Osteocyte (in vitro differentiated cells): ENCODE results near the gene GPR171. TPM values are rescaled to one million over a fixed set of nuclear protein-coding genes. Genes with fewer than 3 reads are reported as not detected.

ENCODE experiments used
- DNase-seq: peaks from one replicate; pipeline ENCODE4 v3.0.0; 2021; ENCODE audit warnings: mixed read lengths; ENCODE audit not compliant: unreplicated experiment; ENCODE audit errors: extremely low spot score
- H3K27ac Mint-ChIP-seq: one replicate; pipeline ENCODE4 v1.8.0; 2021; ENCODE audit warnings: mild to moderate bottlenecking, mixed read lengths; ENCODE audit not compliant: unreplicated experiment
- H3K27me3 Mint-ChIP-seq: one replicate; pipeline ENCODE4 v1.8.0; 2021; ENCODE audit warnings: mixed read lengths; ENCODE audit not compliant: unreplicated experiment
- H3K36me3 Mint-ChIP-seq: one replicate; pipeline ENCODE4 v1.8.0; 2021; ENCODE audit warnings: mixed read lengths; ENCODE audit not compliant: unreplicated experiment
- H3K4me1 Mint-ChIP-seq: one replicate; pipeline ENCODE4 v1.8.0; 2021; ENCODE audit warnings: mixed read lengths; ENCODE audit not compliant: unreplicated experiment
- H3K4me3 Mint-ChIP-seq: one replicate; pipeline ENCODE4 v1.8.0; 2021; ENCODE audit warnings: mild to moderate bottlenecking, moderate library complexity, mixed read lengths; ENCODE audit not compliant: unreplicated experiment
- H3K9me3 Mint-ChIP-seq: one replicate; pipeline ENCODE4 v1.8.0; 2021; ENCODE audit warnings: mixed read lengths; ENCODE audit not compliant: unreplicated experiment
- total RNA-seq: library from RNA; stranded (reverse); gene quantifications from 2 replicates; pipeline ENCODE4 v1.2.1, GENCODE V29; 2021
- TF ChIP-seq, protein P1 (sequence below): fragments of 200-600 bp; sonication (generic); IDR thresholded peaks from 2 replicates; pipeline ENCODE4 v1.5.0; 2021; ENCODE audit warnings: antibody characterized with exemption, mild to moderate bottlenecking, moderate library complexity

Gene GPR171
- total RNA-seq, 1 donor from 2014 or later: not detected

- H3K9me3 Mint-ChIP-seq: no peaks in the 10 kb centered on the region
- peaks cover 16% of the 10 kb centered on the region for H3K4me1 Mint-ChIP-seq
- no peaks in the 10 kb centered on the region for H3K36me3 Mint-ChIP-seq
- TF ChIP-seq, protein P1, sequence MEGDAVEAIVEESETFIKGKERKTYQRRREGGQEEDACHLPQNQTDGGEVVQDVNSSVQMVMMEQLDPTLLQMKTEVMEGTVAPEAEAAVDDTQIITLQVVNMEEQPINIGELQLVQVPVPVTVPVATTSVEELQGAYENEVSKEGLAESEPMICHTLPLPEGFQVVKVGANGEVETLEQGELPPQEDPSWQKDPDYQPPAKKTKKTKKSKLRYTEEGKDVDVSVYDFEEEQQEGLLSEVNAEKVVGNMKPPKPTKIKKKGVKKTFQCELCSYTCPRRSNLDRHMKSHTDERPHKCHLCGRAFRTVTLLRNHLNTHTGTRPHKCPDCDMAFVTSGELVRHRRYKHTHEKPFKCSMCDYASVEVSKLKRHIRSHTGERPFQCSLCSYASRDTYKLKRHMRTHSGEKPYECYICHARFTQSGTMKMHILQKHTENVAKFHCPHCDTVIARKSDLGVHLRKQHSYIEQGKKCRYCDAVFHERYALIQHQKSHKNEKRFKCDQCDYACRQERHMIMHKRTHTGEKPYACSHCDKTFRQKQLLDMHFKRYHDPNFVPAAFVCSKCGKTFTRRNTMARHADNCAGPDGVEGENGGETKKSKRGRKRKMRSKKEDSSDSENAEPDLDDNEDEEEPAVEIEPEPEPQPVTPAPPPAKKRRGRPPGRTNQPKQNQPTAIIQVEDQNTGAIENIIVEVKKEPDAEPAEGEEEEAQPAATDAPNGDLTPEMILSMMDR: peak; percentile 63
- no peak overlapping the region for H3K4me3 Mint-ChIP-seq
- no peak for DNase-seq
- no peaks in the 10 kb centered on the region for H3K27me3 Mint-ChIP-seq
- no peak overlapping the region for H3K27ac Mint-ChIP-seq
Measured at GRCh38 chr3:151156618-151157216, 46.3 kb downstream of the GPR171 start.

DNA sequence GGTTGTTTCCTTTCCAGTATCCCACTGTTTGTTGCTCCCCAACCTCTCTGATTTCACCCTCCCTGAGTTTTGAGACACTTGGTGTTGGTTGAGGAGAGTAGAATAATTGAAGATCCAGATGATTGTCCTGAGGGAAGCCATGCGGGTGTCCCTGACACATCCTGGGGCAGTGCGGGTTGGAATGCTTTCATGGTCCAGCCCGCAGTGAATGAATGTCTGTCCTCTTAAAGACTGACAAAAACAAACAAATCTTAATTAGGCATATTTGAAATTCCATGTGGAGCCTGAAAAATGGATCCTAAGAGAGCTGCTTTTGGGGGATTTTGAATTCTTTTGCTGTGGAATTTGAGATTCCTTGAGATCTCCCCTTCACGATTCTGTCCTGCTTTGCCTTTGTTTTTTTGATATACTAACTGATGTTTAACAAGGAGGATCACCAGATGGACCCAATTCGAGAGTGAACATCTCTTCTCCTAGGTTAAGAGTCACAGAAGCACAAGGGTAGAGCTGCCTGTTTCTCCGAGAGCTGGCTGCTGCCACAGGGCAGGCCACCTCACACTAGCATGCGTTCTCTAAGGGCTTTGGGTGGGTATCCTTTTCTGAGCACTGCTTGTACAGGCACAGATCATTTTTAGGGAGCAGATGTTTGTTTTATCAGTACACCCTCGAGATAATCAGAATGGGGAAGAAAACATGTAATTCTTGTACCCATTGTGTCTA is 47.4 kb downstream of the GPR171 start:
- no peak for DNase-seq
- Mint-ChIP-seq H3K9me3 (no peaks in the 10 kb centered on the region), H3K27ac (peak overlapping the region; percentile 66), H3K4me1 (peaks cover 16% of the 10 kb centered on the region), H3K4me3 (no peak overlapping the region), H3K36me3 (no peaks in the 10 kb centered on the region), H3K27me3 (no peaks in the 10 kb centered on the region)
- TF ChIP-seq, protein P1: no peak

DNA sequence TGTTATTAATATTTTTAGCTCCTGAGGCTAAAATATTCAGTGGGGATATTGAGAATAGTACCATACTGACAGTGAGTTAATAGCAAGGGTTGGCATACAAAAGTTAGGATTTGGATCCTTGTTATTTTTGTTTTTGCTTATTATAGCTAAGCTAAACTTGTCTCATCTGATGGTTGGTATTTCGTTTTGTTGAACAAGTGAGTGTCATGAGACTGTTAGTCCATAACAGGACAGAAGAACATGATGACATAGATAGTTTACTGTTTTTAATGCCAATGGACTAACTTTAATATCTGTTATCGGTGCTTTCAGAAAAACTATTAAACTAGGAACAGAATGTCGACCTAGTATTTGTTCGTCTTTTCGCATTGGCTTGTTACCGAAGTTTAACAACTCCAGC is 48.5 kb downstream of the GPR171 start:
- H3K36me3 Mint-ChIP-seq: no peaks in the 10 kb centered on the region
- H3K4me1 Mint-ChIP-seq: peaks cover 16% of the 10 kb centered on the region
- H3K27me3 Mint-ChIP-seq: no peaks in the 10 kb centered on the region
- DNase-seq: no peak
- no peak overlapping the region for H3K27ac Mint-ChIP-seq
- H3K9me3 Mint-ChIP-seq: no peaks in the 10 kb centered on the region
- no peak overlapping the region for H3K4me3 Mint-ChIP-seq
- TF ChIP-seq, protein P1: no peak

- Mint-ChIP-seq H3K27ac (no peak overlapping the region), H3K4me3 (no peak overlapping the region), H3K4me1 (peaks cover 16% of the 10 kb centered on the region), H3K27me3 (peaks cover 4% of the 10 kb centered on the region), H3K36me3 (no peaks in the 10 kb centered on the region), H3K9me3 (no peaks in the 10 kb centered on the region)
- TF ChIP-seq, protein P1: no peak
- DNase-seq: no peak
Measured at GRCh38 chr3:151152455-151153079, 50.4 kb downstream of the GPR171 start.

Other genes starting within 250 kb of the GPR171 start
- not detected in 2 replicates for gene CLRN1, start 230.5 kb downstream of the GPR171 start, total RNA-seq
- 1.4 TPM in 2 replicates for gene MED12L, start 117.6 kb downstream of the GPR171 start, total RNA-seq
- gene P2RY14, start 75.3 kb upstream of the GPR171 start, total RNA-seq: not detected in 2 replicates
- gene GPR87, start 113.6 kb upstream of the GPR171 start, total RNA-seq: not detected in 2 replicates
- not detected in 2 replicates for gene P2RY13, start 126.3 kb upstream of the GPR171 start, total RNA-seq
- gene P2RY12, start 181.5 kb upstream of the GPR171 start, total RNA-seq: not detected in 2 replicates